Upper lobe of left lung (tissue), 4 donors: ENCODE results near the gene TSPAN32.

ENCODE experiments used
- POLR2A ChIP-seq, 4 donors: fragments of 450-650 bp; IDR thresholded peaks; one replicate each; pipeline ENCODE4 v1.5.1; 2016 to 2017; ENCODE audit warnings: antibody characterized with exemption in 4 of 4, mild to moderate bottlenecking in 2 of 4
- TF ChIP-seq, protein P1 (sequence below), 6 experiments: fragments of 450-650 bp in 4 of 6; fragments of 200-600 bp in 2 of 6; sonication (generic) in 2 of 6; IDR thresholded peaks; one replicate each; pipeline ENCODE4 v1.5.1; 2016 to 2019; ENCODE audit warnings: antibody characterized with exemption in 6 of 6

- TF ChIP-seq, protein P1, sequence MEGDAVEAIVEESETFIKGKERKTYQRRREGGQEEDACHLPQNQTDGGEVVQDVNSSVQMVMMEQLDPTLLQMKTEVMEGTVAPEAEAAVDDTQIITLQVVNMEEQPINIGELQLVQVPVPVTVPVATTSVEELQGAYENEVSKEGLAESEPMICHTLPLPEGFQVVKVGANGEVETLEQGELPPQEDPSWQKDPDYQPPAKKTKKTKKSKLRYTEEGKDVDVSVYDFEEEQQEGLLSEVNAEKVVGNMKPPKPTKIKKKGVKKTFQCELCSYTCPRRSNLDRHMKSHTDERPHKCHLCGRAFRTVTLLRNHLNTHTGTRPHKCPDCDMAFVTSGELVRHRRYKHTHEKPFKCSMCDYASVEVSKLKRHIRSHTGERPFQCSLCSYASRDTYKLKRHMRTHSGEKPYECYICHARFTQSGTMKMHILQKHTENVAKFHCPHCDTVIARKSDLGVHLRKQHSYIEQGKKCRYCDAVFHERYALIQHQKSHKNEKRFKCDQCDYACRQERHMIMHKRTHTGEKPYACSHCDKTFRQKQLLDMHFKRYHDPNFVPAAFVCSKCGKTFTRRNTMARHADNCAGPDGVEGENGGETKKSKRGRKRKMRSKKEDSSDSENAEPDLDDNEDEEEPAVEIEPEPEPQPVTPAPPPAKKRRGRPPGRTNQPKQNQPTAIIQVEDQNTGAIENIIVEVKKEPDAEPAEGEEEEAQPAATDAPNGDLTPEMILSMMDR (IDR thresholded peaks at IDR 0.05) = no peak
- no peak for TF ChIP-seq POLR2A (IDR thresholded peaks at IDR 0.05)
These were observed 62.0 kb downstream of the TSPAN32 start for GRCh38 chr11:2363577-2364370.
